Stomach (tissue), 4 donors: ENCODE measurements around the gene ZYX.

ENCODE experiments used
- CTCF ChIP-seq, 7 experiments: fragments of 450-650 bp in 4 of 7; fragments of 200-600 bp in 3 of 7; sonication (generic) in 3 of 7; IDR thresholded peaks; one replicate each; pipeline ENCODE4 v1.5.1; 2016 to 2019; ENCODE audit warnings: antibody characterized with exemption in 7 of 7, control low read depth in 2 of 7, mild to moderate bottlenecking in 1 of 7
- POLR2A ChIP-seq, 4 donors: fragments of 450-650 bp; IDR thresholded peaks; one replicate each; pipeline ENCODE4 v1.6.1; 2016; ENCODE audit warnings: antibody characterized with exemption in 4 of 4, control low read depth in 2 of 4, mild to moderate bottlenecking in 1 of 4, moderate library complexity in 1 of 4

- TF ChIP-seq CTCF (IDR thresholded peaks at IDR 0.05) (no peak), POLR2A (IDR thresholded peaks at IDR 0.05) (no peak)
Observed at GRCh38 chr7:143368387-143368786, 12.8 kb upstream of the ZYX start.
